B cell (primary cell): Measurements from ENCODE around the gene AANAT. TPM values are rescaled to one million over a fixed set of nuclear protein-coding genes. Genes with fewer than 3 reads are reported as not detected.

ENCODE experiments used
- ATAC-seq: fragments of 200-7000 bp; cut with Tn5 transposase; one replicate; pipeline ENCODE4 v1.10.0; 2021; ENCODE audit warnings: low read depth, mild to moderate bottlenecking, moderate number of reproducible peaks, moderate library complexity
- CTCF ChIA-PET: fragments of 350-600 bp; sonication (Branson Sonifier 250); formaldehyde crosslinking; loops from one replicate; lab custom pipeline; 2021; ENCODE audit warnings: antibody characterized with exemption, inconsistent platforms; lab: Charles Lee
- POLR2A ChIA-PET: fragments of 350-600 bp; sonication (Branson Sonifier 250); formaldehyde crosslinking; loops from one replicate; lab custom pipeline; 2021; ENCODE audit warnings: antibody characterized with exemption; lab: Charles Lee
- DNase-seq: peaks from one replicate; pipeline ENCODE4 v3.0.0; 2013
- H2AFZ ChIP-seq: 2 replicates; pipeline ENCODE4 v1.6.1; 2012; ENCODE audit warnings: mild to moderate bottlenecking, low read depth, low read length; ENCODE audit not compliant: insufficient read depth, poor library complexity, severe bottlenecking
- H3K27ac ChIP-seq, 2 donors: 1 replicate in 1 of 2; 2 replicates in 1 of 2; pipeline ENCODE4 v1.5.1; 2012 to 2013; ENCODE audit warnings: low read length in 2 of 2, mild to moderate bottlenecking in 2 of 2, moderate library complexity in 1 of 2
- H3K27me3 ChIP-seq, 4 experiments: fragments of 200-600 bp in 1 of 4; sonication (generic) in 1 of 4; replicated peaks in 1 of 4; 1 replicate in 2 of 4; 2 replicates in 2 of 4; pipeline versions ENCODE4 v1.6.1 to v1.7.0; 2013 to 2016; ENCODE audit warnings: low read length in 3 of 4, mild to moderate bottlenecking in 2 of 4, mixed read lengths in 1 of 4, moderate library complexity in 1 of 4; ENCODE audit not compliant: insufficient read depth in 4 of 4, control insufficient read depth in 3 of 4; ENCODE audit errors: control extremely low read depth in 1 of 4
- H3K36me3 ChIP-seq, 2 experiments: replicated peaks in 1 of 2; 1 replicate in 1 of 2; 2 replicates in 1 of 2; pipeline versions ENCODE4 v1.6.1 to v1.7.1; 2013; ENCODE audit warnings: low read length in 1 of 2; ENCODE audit not compliant: insufficient read depth in 2 of 2, control insufficient read depth in 1 of 2; ENCODE audit errors: control extremely low read depth in 1 of 2, extremely low read depth in 1 of 2
- H3K4me1 ChIP-seq, 2 donors: fragments of 200-600 bp in 1 of 2; sonication (generic) in 1 of 2; 1 replicate in 1 of 2; 2 replicates in 1 of 2; pipeline versions ENCODE4 v1.5.1 to v1.6.1; 2013 to 2017; ENCODE audit warnings: low read length in 2 of 2; ENCODE audit not compliant: control insufficient read depth in 2 of 2, insufficient read depth in 2 of 2
- H3K4me2 ChIP-seq: replicated peaks from 2 replicates; pipeline ENCODE3; 2012; ENCODE audit warnings: mild to moderate bottlenecking, low read depth, low read length; ENCODE audit not compliant: poor library complexity, severe bottlenecking
- H3K4me3 ChIP-seq, 5 experiments: fragments of 200-600 bp in 1 of 5; sonication (generic) in 1 of 5; 1 replicate in 3 of 5; 2 replicates in 2 of 5; pipeline versions ENCODE4 v1.5.1 to v1.7.0; 2011 to 2016; ENCODE audit warnings: low read length in 4 of 5, mild to moderate bottlenecking in 4 of 5, low read depth in 2 of 5, control low read depth in 1 of 5, moderate library complexity in 1 of 5; ENCODE audit not compliant: insufficient read depth in 1 of 5; ENCODE audit errors: control extremely low read depth in 1 of 5, extremely low read depth in 1 of 5
- H3K79me2 ChIP-seq: fragments of 200-600 bp; sonication (generic); one replicate; pipeline ENCODE4 v1.6.0; 2016; ENCODE audit warnings: low read length; ENCODE audit not compliant: control insufficient read depth, insufficient read depth
- H3K9ac ChIP-seq: fragments of 200-600 bp; sonication (generic); 2 replicates; pipeline ENCODE4 v1.6.1; 2017; ENCODE audit warnings: mild to moderate bottlenecking, low read length, moderate library complexity
- H3K9me3 ChIP-seq, 3 donors: one replicate each; pipeline versions ENCODE4 v1.6.1 to v1.7.1; 2013; ENCODE audit warnings: low read length in 2 of 3; ENCODE audit not compliant: control insufficient read depth in 2 of 3, insufficient read depth in 1 of 3; ENCODE audit errors: control extremely low read depth in 1 of 3
- H4K20me1 ChIP-seq: 2 replicates; pipeline ENCODE4 v1.6.0; 2012; ENCODE audit warnings: mild to moderate bottlenecking, low read length; ENCODE audit not compliant: insufficient read depth, control insufficient read depth, poor library complexity, severe bottlenecking
- H3K27ac Mint-ChIP-seq: one replicate; pipeline ENCODE4 v1.8.0; 2021; ENCODE audit warnings: mixed read lengths
- H3K27me3 Mint-ChIP-seq: one replicate; pipeline ENCODE4 v1.8.0; 2021; ENCODE audit warnings: mixed read lengths
- H3K4me1 Mint-ChIP-seq: one replicate; pipeline ENCODE4 v1.8.0; 2021; ENCODE audit warnings: mixed read lengths
- H3K4me3 Mint-ChIP-seq: one replicate; pipeline ENCODE4 v1.8.0; 2021; ENCODE audit warnings: mixed read lengths
- H3K9me3 Mint-ChIP-seq: one replicate; pipeline ENCODE4 v1.8.0; 2022; ENCODE audit warnings: mixed read lengths; ENCODE audit not compliant: insufficient read depth
- EZH2 ChIP-seq: IDR thresholded peaks from 2 replicates; pipeline ENCODE4 v1.6.1; 2012; ENCODE audit warnings: borderline replicate concordance, low read depth, mild to moderate bottlenecking, moderate library complexity, low read length; ENCODE audit not compliant: insufficient read depth, poor library complexity, severe bottlenecking
- WGBS: methylation state at CpG from one replicate; pipeline ENCODE4 v1.1.5; 2013; ENCODE audit warnings: missing lambda C conversion rate; ENCODE audit not compliant: insufficient coverage; 5-methylcytosine and 5-hydroxymethylcytosine counted together
- intact Hi-C: fragments of 100-400 bp; cut with micrococcal nuclease; formaldehyde crosslinking; loops from one replicate; pipeline ENCODE4 v1.10.0; 2022
- polyA plus RNA-seq: library from polyadenylated mRNA; depleted of rRNA; stranded (reverse); fragments of >200 nt; gene quantifications from 2 replicates; pipeline ENCODE4 v1.2.3, GENCODE V29; 2012
- total RNA-seq, 2 donors: library from RNA; stranded (reverse); fragments of 120-200 nt in 1 of 2; gene quantifications; 1 replicate in 1 of 2; 2 replicates in 1 of 2; pipeline versions ENCODE4 v1.2.3 to v1.2.4, GENCODE V29; 2013 to 2022
- TF ChIP-seq, protein P1 (sequence below): fragments of 200-600 bp; IDR thresholded peaks from one replicate; pipeline ENCODE4 v1.8.0; 2022; ENCODE audit warnings: antibody characterized with exemption, mild to moderate bottlenecking

Gene AANAT
- total and polyA plus RNA-seq, 2 donors (not counting 1 experiment from before 2014, with no cell fraction given): 0.42 to 0.94 TPM

DNA sequence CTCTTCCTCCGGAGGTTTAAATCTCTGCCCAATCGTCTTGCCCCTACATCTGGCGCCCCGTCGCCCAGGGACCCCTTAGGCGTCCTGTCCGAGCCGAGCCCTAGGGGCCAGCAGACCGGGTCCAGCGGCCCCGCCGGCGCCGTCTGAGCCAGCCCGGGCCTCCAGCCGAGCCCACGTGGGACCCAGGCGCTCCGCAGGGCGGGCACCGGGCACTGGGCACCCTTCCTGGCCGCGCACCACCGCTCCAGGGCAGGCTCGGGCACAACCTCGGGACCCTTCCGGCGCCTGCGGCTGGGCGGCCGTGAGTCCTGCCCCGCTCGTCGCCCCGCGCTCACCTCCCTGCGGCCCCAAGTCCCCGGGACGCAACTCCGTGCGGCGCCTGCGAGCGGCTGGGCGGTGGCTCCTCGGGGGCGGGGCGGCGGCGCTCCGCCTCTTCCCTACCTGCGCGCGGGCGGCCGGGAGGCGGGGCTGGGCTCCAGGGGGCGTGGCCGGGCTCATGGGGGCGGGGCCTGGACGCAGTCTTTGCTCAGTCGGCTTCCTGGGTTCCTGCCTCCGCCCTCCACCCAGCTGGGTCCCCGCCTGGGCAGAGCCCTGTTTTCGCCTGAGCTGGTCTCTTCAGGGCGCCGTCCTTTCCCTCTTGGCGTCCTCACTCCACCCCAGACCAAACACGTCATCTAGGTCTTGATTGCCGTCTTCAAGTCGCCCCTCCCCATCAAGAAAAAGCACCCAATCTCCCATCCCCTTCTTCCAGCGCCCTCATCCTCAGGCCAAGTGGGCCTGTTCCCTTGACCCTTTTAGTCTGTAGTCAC, 33.8 kb downstream of the AANAT start, which contains the start of gene RHBDF2:
Gene RHBDF2 (minus strand): TSS at position 406 of the 809 bp plus-strand sequence. CDS start 19,899 bp downstream, outside the sequence.
- Histone ChIP-seq H3K36me3 (peaks cover 0 to 33% of the 10 kb centered on the region in 2 experiments), H4K20me1 (peaks cover 25% of the 10 kb centered on the region), H3K79me2 (peaks cover 78% of the 10 kb centered on the region), H3K27me3 (no peaks in the 10 kb centered on the region), H3K9ac (peak within 1 kb of the TSS; percentile 86), H2AFZ (peak within 1 kb of the TSS; percentile 82), H3K4me1 (peaks cover 38 to 63% of the 10 kb centered on the region in 2 donors), H3K27ac (peak within 1 kb of the TSS; percentile 78 to 94), H3K4me2 (peak within 1 kb of the TSS; percentile 82), H3K4me3 (peak within 1 kb of the TSS; percentile 46 to 97 (median 95)), H3K9me3 (no peaks in the 10 kb centered on the region)
- Mint-ChIP-seq H3K4me3 (peak within 1 kb of the TSS; percentile 97), H3K27me3 (no peaks in the 10 kb centered on the region), H3K27ac (peak within 1 kb of the TSS; percentile 99), H3K9me3 (no peaks in the 10 kb centered on the region), H3K4me1 (peaks cover 56% of the 10 kb centered on the region)
- peak; percentile 85 for ATAC-seq
- ChIA-PET POLR2A (interaction anchor here (0.6 to 22.8 kb wide), 11 partner anchors 19 to 93 kb away, joined by 3 to 478 read pairs (median 4); partner anchors contain the start of genes AANAT and UBE2O), CTCF (interaction anchor here (0.6 to 20.8 kb wide), 22 partner anchors 10 to 1881 kb away, joined by 3 to 442 read pairs (median 4); partner anchors contain the start of gene AANAT)
- under 1% methylated on average over 72 of the region's 72 CpGs for WGBS
- DNase-seq: peak; percentile 95
- no peak for TF ChIP-seq EZH2
- TF ChIP-seq, protein P1, sequence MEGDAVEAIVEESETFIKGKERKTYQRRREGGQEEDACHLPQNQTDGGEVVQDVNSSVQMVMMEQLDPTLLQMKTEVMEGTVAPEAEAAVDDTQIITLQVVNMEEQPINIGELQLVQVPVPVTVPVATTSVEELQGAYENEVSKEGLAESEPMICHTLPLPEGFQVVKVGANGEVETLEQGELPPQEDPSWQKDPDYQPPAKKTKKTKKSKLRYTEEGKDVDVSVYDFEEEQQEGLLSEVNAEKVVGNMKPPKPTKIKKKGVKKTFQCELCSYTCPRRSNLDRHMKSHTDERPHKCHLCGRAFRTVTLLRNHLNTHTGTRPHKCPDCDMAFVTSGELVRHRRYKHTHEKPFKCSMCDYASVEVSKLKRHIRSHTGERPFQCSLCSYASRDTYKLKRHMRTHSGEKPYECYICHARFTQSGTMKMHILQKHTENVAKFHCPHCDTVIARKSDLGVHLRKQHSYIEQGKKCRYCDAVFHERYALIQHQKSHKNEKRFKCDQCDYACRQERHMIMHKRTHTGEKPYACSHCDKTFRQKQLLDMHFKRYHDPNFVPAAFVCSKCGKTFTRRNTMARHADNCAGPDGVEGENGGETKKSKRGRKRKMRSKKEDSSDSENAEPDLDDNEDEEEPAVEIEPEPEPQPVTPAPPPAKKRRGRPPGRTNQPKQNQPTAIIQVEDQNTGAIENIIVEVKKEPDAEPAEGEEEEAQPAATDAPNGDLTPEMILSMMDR: no peak
- intact Hi-C loops: loop anchor here (1.0 kb wide), 4 partner anchors 8 to 147 kb away; partner anchors contain the start of gene UBE2O
